ENCODE measurements around the gene LPAR1.

The LPAR1 gene

GRCh38 chr9:111030492-111030891 is 7.8 kb downstream of the LPAR1 start:
- Histone ChIP-seq H3K9me3 (ENCODE audit: control insufficient read depth, low read length) (no peaks in the 10 kb centered on the region), H3K36me3 (ENCODE audit: control insufficient read depth, insufficient read depth, low read length) (no peaks in the 10 kb centered on the region), H3K27ac (ENCODE audit: insufficient read depth, low read length, poor library complexity, severe bottlenecking) (no peak overlapping the region), H3K27me3 (replicated peaks; ENCODE audit: control insufficient read depth, insufficient read depth, low read length, poor library complexity, severe bottlenecking) (no peaks in the 10 kb centered on the region), H3K4me3 (ENCODE audit: insufficient read depth, low read depth, low read length, poor library complexity, severe bottlenecking) (no peak overlapping the region), H3K4me1 (ENCODE audit: control insufficient read depth, insufficient read depth, low read length, poor library complexity, severe bottlenecking) (no peaks in the 10 kb centered on the region)
- DNase-seq = no peak

DNA sequence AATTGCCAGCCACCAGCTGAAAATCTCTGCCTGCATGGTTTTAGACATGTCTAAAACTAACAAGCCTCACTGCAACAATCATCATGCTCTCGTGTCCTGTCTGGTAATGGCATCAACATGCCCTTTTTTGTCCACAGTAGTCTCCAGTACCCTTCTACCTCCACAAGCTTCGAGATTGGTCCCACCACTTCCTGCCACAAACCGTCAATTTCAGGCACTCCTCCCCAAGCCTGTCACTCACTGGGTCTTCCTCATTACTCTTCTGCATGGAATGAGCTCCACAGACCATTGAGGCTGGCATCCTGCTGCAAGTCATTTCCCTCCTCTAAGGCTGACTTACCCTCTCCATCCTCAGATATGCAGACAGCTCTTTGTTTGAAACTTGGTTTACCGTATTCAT is 9.0 kb downstream of the LPAR1 start:
- no peaks in the 10 kb centered on the region for H3K27me3 ChIP-seq (replicated peaks; ENCODE audit: control insufficient read depth, insufficient read depth, low read length, poor library complexity, severe bottlenecking)
- no peak overlapping the region for H3K4me3 ChIP-seq (ENCODE audit: insufficient read depth, low read depth, low read length, poor library complexity, severe bottlenecking)
- no peaks in the 10 kb centered on the region for H3K9me3 ChIP-seq (ENCODE audit: control insufficient read depth, low read length)
- DNase-seq = no peak
- no peak overlapping the region for H3K27ac ChIP-seq (ENCODE audit: insufficient read depth, low read length, poor library complexity, severe bottlenecking)
- no peaks in the 10 kb centered on the region for H3K36me3 ChIP-seq (ENCODE audit: control insufficient read depth, insufficient read depth, low read length)
- no peaks in the 10 kb centered on the region for H3K4me1 ChIP-seq (ENCODE audit: control insufficient read depth, insufficient read depth, low read length, poor library complexity, severe bottlenecking)

GRCh38 chr9:111027798-111028197 is 10.5 kb downstream of the LPAR1 start:
- Histone ChIP-seq H3K4me1 (ENCODE audit: control insufficient read depth, insufficient read depth, low read length, poor library complexity, severe bottlenecking) (no peaks in the 10 kb centered on the region), H3K9me3 (ENCODE audit: control insufficient read depth, low read length) (no peaks in the 10 kb centered on the region), H3K27ac (ENCODE audit: insufficient read depth, low read length, poor library complexity, severe bottlenecking) (no peak overlapping the region), H3K27me3 (replicated peaks; ENCODE audit: control insufficient read depth, insufficient read depth, low read length, poor library complexity, severe bottlenecking) (no peaks in the 10 kb centered on the region), H3K36me3 (ENCODE audit: control insufficient read depth, insufficient read depth, low read length) (no peaks in the 10 kb centered on the region), H3K4me3 (ENCODE audit: insufficient read depth, low read depth, low read length, poor library complexity, severe bottlenecking) (no peak overlapping the region)
- no peak for DNase-seq

- no peaks in the 10 kb centered on the region for H3K27me3 ChIP-seq (replicated peaks; ENCODE audit: control insufficient read depth, insufficient read depth, low read length, poor library complexity, severe bottlenecking)
- H3K36me3 ChIP-seq (ENCODE audit: control insufficient read depth, insufficient read depth, low read length) = no peaks in the 10 kb centered on the region
- H3K4me1 ChIP-seq (ENCODE audit: control insufficient read depth, insufficient read depth, low read length, poor library complexity, severe bottlenecking) = no peaks in the 10 kb centered on the region
- H3K9me3 ChIP-seq (ENCODE audit: control insufficient read depth, low read length) = no peaks in the 10 kb centered on the region
- no peak overlapping the region for H3K27ac ChIP-seq (ENCODE audit: insufficient read depth, low read length, poor library complexity, severe bottlenecking)
- H3K4me3 ChIP-seq (ENCODE audit: insufficient read depth, low read depth, low read length, poor library complexity, severe bottlenecking) = no peak overlapping the region
- no peak for DNase-seq
Measured at GRCh38 chr9:111023128-111023527, 15.1 kb downstream of the LPAR1 start.

- no peaks in the 10 kb centered on the region for H3K4me1 ChIP-seq (ENCODE audit: control insufficient read depth, insufficient read depth, low read length, poor library complexity, severe bottlenecking)
- no peaks in the 10 kb centered on the region for H3K36me3 ChIP-seq (ENCODE audit: control insufficient read depth, insufficient read depth, low read length)
- H3K4me3 ChIP-seq (ENCODE audit: insufficient read depth, low read depth, low read length, poor library complexity, severe bottlenecking) = no peak overlapping the region
- H3K9me3 ChIP-seq (ENCODE audit: control insufficient read depth, low read length) = no peaks in the 10 kb centered on the region
- no peak overlapping the region for H3K27ac ChIP-seq (ENCODE audit: insufficient read depth, low read length, poor library complexity, severe bottlenecking)
- no peak for DNase-seq
- no peaks in the 10 kb centered on the region for H3K27me3 ChIP-seq (replicated peaks; ENCODE audit: control insufficient read depth, insufficient read depth, low read length, poor library complexity, severe bottlenecking)
Measured at GRCh38 chr9:111020594-111020993, 17.7 kb downstream of the LPAR1 start.

DNA sequence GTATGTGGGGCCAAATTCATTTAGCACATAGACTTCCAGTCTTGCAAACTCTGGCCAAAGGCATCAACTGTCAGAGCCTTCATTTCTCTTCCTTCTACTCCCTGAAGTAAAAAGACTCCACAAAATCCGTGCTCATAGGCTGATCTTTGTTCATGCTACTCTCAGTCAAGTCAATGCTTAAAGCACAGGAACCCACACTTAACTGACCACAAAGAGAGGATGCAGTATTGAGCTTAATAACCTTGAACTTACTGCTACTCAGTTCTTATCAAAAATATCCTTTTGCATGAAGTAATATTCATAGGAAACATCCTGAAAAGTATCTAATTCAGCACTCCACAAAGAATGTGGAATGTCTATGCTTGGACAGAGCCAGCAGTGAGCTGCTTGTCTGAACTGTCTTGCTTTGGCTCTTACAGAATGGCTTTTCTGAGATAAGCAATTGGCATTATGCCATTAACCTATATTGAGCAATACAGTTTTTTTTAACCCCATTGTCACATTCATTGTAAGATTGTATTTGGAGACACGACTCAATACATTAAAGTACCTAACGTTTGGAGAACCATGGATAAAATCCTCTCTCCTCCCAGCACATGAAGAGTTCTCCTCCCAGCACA is 21.7 kb downstream of the LPAR1 start:
- no peak for DNase-seq
- no peak overlapping the region for H3K27ac ChIP-seq (ENCODE audit: insufficient read depth, low read length, poor library complexity, severe bottlenecking)
- no peak overlapping the region for H3K4me3 ChIP-seq (ENCODE audit: insufficient read depth, low read depth, low read length, poor library complexity, severe bottlenecking)
- no peaks in the 10 kb centered on the region for H3K4me1 ChIP-seq (ENCODE audit: control insufficient read depth, insufficient read depth, low read length, poor library complexity, severe bottlenecking)
- no peaks in the 10 kb centered on the region for H3K36me3 ChIP-seq (ENCODE audit: control insufficient read depth, insufficient read depth, low read length)
- no peaks in the 10 kb centered on the region for H3K27me3 ChIP-seq (replicated peaks; ENCODE audit: control insufficient read depth, insufficient read depth, low read length, poor library complexity, severe bottlenecking)
- no peaks in the 10 kb centered on the region for H3K9me3 ChIP-seq (ENCODE audit: control insufficient read depth, low read length)

GRCh38 chr9:111016016-111016415 is 22.3 kb downstream of the LPAR1 start:
- no peaks in the 10 kb centered on the region for H3K9me3 ChIP-seq (ENCODE audit: control insufficient read depth, low read length)
- no peaks in the 10 kb centered on the region for H3K36me3 ChIP-seq (ENCODE audit: control insufficient read depth, insufficient read depth, low read length)

DNA sequence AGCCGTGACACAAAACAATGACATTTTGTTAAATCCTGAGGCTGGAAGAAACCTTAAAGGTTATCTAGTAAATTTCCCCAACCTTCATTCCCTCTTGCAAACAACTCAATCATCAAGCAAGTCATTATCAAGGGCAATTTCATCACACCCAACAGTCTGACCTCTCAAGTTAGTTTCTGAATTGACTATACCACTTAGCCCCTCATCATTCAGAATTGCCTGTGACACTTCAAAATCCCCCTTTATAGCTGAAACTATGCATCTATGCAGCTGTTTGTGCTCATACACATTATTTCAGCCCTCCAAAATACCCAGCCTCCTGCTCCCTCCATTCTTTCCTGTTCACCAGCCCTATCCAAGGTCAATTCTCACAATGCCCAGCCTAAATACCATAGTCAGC is 24.6 kb downstream of the LPAR1 start:
- no peak for DNase-seq
- Histone ChIP-seq H3K27ac (ENCODE audit: insufficient read depth, low read length, poor library complexity, severe bottlenecking) (no peak overlapping the region), H3K4me1 (ENCODE audit: control insufficient read depth, insufficient read depth, low read length, poor library complexity, severe bottlenecking) (no peaks in the 10 kb centered on the region), H3K9me3 (ENCODE audit: control insufficient read depth, low read length) (no peaks in the 10 kb centered on the region), H3K4me3 (ENCODE audit: insufficient read depth, low read depth, low read length, poor library complexity, severe bottlenecking) (no peak overlapping the region), H3K27me3 (replicated peaks; ENCODE audit: control insufficient read depth, insufficient read depth, low read length, poor library complexity, severe bottlenecking) (no peaks in the 10 kb centered on the region), H3K36me3 (ENCODE audit: control insufficient read depth, insufficient read depth, low read length) (no peaks in the 10 kb centered on the region)

More at GRCh38 chr9:111016016-111016415, 22.3 kb downstream of the LPAR1 start:
- no peaks in the 10 kb centered on the region for H3K4me1 ChIP-seq (ENCODE audit: control insufficient read depth, insufficient read depth, low read length, poor library complexity, severe bottlenecking)
- no peaks in the 10 kb centered on the region for H3K27me3 ChIP-seq (replicated peaks; ENCODE audit: control insufficient read depth, insufficient read depth, low read length, poor library complexity, severe bottlenecking)
- no peak overlapping the region for H3K4me3 ChIP-seq (ENCODE audit: insufficient read depth, low read depth, low read length, poor library complexity, severe bottlenecking)
- H3K27ac ChIP-seq (ENCODE audit: insufficient read depth, low read length, poor library complexity, severe bottlenecking) = no peak overlapping the region
- DNase-seq = no peak

DNA sequence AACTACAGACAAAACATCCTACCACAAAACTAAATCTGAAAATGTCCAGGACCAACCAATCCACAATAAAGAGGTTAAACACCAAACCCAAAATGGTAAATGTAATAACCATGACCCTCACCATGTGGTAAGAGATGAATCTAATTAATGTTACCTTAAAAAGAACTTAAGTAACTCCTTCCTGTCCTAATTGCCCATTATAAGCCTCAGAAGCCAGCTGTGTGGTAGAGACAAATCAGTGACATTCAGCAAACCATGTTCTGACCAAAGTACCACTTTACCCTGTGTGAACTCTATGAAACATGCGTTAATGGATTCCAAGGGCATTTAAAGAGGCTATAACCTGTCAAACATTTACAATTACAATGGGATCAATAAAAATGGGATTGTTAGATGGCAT is 25.0 kb downstream of the LPAR1 start:
- Histone ChIP-seq H3K27me3 (replicated peaks; ENCODE audit: control insufficient read depth, insufficient read depth, low read length, poor library complexity, severe bottlenecking) (no peaks in the 10 kb centered on the region), H3K36me3 (ENCODE audit: control insufficient read depth, insufficient read depth, low read length) (no peaks in the 10 kb centered on the region), H3K27ac (ENCODE audit: insufficient read depth, low read length, poor library complexity, severe bottlenecking) (no peak overlapping the region), H3K4me1 (ENCODE audit: control insufficient read depth, insufficient read depth, low read length, poor library complexity, severe bottlenecking) (no peaks in the 10 kb centered on the region), H3K9me3 (ENCODE audit: control insufficient read depth, low read length) (no peaks in the 10 kb centered on the region), H3K4me3 (ENCODE audit: insufficient read depth, low read depth, low read length, poor library complexity, severe bottlenecking) (no peak overlapping the region)
- DNase-seq = no peak

GRCh38 chr9:111008158-111009075 is 29.9 kb downstream of the LPAR1 start:
- Histone ChIP-seq H3K4me3 (ENCODE audit: insufficient read depth, low read depth, low read length, poor library complexity, severe bottlenecking) (no peak overlapping the region), H3K9me3 (ENCODE audit: control insufficient read depth, low read length) (no peaks in the 10 kb centered on the region), H3K4me1 (ENCODE audit: control insufficient read depth, insufficient read depth, low read length, poor library complexity, severe bottlenecking) (no peaks in the 10 kb centered on the region), H3K27me3 (replicated peaks; ENCODE audit: control insufficient read depth, insufficient read depth, low read length, poor library complexity, severe bottlenecking) (no peaks in the 10 kb centered on the region), H3K36me3 (ENCODE audit: control insufficient read depth, insufficient read depth, low read length) (no peaks in the 10 kb centered on the region), H3K27ac (ENCODE audit: insufficient read depth, low read length, poor library complexity, severe bottlenecking) (no peak overlapping the region)
- no peak for DNase-seq
